ENCODE data around the gene HECTD3. TPM values are rescaled to one million over a fixed set of nuclear protein-coding genes. Genes with fewer than 3 reads are reported as not detected.

Gene HECTD3
- total and polyA plus RNA-seq, 9 of the 15 experiments (the other 6 are each of a cell fraction or from before 2014, with no cell fraction given) = 6.3 to 50.8 (median 18.9) TPM

DNA sequence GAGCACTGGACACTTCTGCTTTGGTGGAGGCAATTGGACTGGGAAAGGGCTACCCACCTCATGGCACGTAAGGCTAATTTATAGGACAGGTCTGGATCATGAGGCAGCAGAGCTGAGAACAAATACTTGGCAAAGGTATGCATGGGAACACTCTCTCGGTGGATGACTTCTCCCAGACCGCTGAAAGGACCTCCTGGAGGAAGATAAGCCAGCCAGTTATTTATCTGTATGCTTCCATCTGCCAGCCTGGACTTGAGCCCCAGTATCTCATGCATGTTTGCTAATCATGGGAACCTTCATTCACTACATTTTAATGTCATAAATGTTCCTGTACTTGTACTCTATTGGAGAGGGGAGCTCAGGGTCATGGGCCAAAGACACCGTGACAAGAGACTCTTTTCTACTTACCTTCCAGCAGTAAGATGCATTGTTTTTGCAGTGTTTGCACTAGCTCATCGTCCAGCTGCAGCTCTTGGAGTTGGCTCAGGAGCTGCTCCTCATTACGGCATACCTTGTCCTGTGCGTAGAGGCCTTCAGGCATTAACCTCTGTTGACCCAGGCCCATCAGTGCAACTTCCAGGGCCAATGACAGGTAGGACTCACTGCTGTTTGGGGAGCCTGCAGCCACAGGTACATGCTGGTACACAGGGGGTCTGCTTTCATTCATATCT lies 24.6 kb upstream of the HECTD3 start (continued):
- TF ChIP-seq FOXK1 (CRISPR knock-in tag; IDR thresholded peaks at IDR 0.05; ENCODE audit: borderline replicate concordance) (no peak), L3MBTL2 (IDR thresholded peaks at IDR 0.05) (0 out of 2 replicates have a peak, but pooled peaks have one; percentile 11)

DNA sequence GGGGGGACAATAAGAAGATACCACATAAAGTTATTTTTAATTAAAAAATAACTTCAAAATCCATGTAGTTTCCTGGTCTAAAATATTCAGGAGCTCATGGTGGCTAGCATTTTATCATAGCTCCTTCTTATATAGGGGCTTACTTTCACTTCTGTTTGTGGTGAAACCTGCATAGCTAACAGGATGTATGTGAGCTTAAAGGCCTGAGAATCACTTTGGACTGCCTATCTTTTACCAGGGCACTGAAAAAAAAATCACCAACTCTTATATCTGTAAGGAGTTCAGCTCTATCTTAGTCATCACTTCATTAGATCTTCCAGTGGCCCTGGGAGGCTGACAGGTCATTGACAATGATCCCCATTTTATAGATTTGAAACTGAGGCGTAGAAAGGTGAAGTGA lies 22.2 kb upstream of the HECTD3 start:
- Histone ChIP-seq H3K79me2 (ENCODE audit: control insufficient read depth, insufficient read depth, low read length) (no peaks in the 10 kb centered on the region), H3K27me3 (ENCODE audit: control insufficient read depth in 2 of 2, insufficient read depth in 2 of 2, low read length in 2 of 2) (peaks cover 0 to 10% of the 10 kb centered on the region in 2 experiments; a peak in 2 of 5 replicates), H3K4me3 (no peak overlapping the region), H3K4me1 (replicated peaks in 1 of 2; ENCODE audit: control insufficient read depth in 2 of 2, insufficient read depth in 2 of 2, low read length in 2 of 2) (peaks cover 25 to 27% of the 10 kb centered on the region in 2 experiments), H3K4me2 (ENCODE audit: insufficient read depth, low read length) (no peak overlapping the region), H2AFZ (ENCODE audit: low read depth, low read length) (no peak overlapping the region), H3K36me3 (ENCODE audit: control insufficient read depth, insufficient read depth, low read length) (no peaks in the 10 kb centered on the region), H3K9me3 (replicated peaks; ENCODE audit: control insufficient read depth, insufficient read depth, low read depth, low read length) (no peaks in the 10 kb centered on the region), H3K9me1 (ENCODE audit: control insufficient read depth, insufficient read depth, low read length) (no peaks in the 10 kb centered on the region), H3K27ac (ENCODE audit: extremely low read depth, low read depth, low read length) (no peak overlapping the region), H4K20me1 (replicated peaks; ENCODE audit: control insufficient read depth, insufficient read depth, low read length) (no peaks in the 10 kb centered on the region), H3K9ac (ENCODE audit: insufficient read depth in 1 of 2, low read depth in 2 of 2, low read length in 2 of 2) (no peak overlapping the region)
- no TSS peak for BruUV-seq (replicated peaks)
- ATAC-seq (no peak), FAIRE-seq (no peak), DNase-seq (ENCODE audit: extremely low read depth in 1 of 4, low spot score in 3 of 4) (no peak)
- WGBS (ENCODE audit: insufficient coverage, low coverage, missing lambda C conversion rate) = 62% methylated on average over 1 of the region's 1 CpG
- intact Hi-C loops (cut with micrococcal nuclease) (no loop called here), in situ Hi-C loops (cut with MboI) (no loop called here)
- CTCF ChIA-PET (ENCODE audit: low intra/inter-chr PET ratio) = no interaction called here
- POLR2A ChIA-PET = interaction anchor here (0.6 to 2.4 kb wide), 5 partner anchors 17 to 363 kb away, joined by 3 to 20 read pairs (median 5); partner anchors contain the start of genes HECTD3 and UROD
- no peak for TF ChIP-seq EP400 (IDR thresholded peaks at IDR 0.05)
- TF ChIP-seq ZBTB49 (CRISPR knock-in tag; IDR thresholded peaks at IDR 0.05; ENCODE audit: borderline replicate concordance) = no peak
- TF ChIP-seq ZBTB1 (CRISPR knock-in tag; IDR thresholded peaks at IDR 0.05; ENCODE audit: borderline replicate concordance, low read depth) = no peak
- no peak for TF ChIP-seq MECOM (CRISPR knock-in tag; IDR thresholded peaks at IDR 0.05)
- no peak for TF ChIP-seq PPARD (CRISPR knock-in tag; IDR thresholded peaks at IDR 0.05)
- TF ChIP-seq, protein P1, sequence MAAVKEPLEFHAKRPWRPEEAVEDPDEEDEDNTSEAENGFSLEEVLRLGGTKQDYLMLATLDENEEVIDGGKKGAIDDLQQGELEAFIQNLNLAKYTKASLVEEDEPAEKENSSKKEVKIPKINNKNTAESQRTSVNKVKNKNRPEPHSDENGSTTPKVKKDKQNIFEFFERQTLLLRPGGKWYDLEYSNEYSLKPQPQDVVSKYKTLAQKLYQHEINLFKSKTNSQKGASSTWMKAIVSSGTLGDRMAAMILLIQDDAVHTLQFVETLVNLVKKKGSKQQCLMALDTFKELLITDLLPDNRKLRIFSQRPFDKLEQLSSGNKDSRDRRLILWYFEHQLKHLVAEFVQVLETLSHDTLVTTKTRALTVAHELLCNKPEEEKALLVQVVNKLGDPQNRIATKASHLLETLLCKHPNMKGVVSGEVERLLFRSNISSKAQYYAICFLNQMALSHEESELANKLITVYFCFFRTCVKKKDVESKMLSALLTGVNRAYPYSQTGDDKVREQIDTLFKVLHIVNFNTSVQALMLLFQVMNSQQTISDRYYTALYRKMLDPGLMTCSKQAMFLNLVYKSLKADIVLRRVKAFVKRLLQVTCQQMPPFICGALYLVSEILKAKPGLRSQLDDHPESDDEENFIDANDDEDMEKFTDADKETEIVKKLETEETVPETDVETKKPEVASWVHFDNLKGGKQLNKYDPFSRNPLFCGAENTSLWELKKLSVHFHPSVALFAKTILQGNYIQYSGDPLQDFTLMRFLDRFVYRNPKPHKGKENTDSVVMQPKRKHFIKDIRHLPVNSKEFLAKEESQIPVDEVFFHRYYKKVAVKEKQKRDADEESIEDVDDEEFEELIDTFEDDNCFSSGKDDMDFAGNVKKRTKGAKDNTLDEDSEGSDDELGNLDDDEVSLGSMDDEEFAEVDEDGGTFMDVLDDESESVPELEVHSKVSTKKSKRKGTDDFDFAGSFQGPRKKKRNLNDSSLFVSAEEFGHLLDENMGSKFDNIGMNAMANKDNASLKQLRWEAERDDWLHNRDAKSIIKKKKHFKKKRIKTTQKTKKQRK (IDR thresholded peaks at IDR 0.05; ENCODE audit: borderline replicate concordance, low read depth, low read length) = no peak
- no peak for TF ChIP-seq CCAR2 (IDR thresholded peaks at IDR 0.05; ENCODE audit: low read depth, low read length)
- TF ChIP-seq MYNN (IDR thresholded peaks at IDR 0.05) = no peak
- no peak for TF ChIP-seq MYNN (CRISPR knock-in tag; IDR thresholded peaks at IDR 0.05)
- TF ChIP-seq, protein P2, sequence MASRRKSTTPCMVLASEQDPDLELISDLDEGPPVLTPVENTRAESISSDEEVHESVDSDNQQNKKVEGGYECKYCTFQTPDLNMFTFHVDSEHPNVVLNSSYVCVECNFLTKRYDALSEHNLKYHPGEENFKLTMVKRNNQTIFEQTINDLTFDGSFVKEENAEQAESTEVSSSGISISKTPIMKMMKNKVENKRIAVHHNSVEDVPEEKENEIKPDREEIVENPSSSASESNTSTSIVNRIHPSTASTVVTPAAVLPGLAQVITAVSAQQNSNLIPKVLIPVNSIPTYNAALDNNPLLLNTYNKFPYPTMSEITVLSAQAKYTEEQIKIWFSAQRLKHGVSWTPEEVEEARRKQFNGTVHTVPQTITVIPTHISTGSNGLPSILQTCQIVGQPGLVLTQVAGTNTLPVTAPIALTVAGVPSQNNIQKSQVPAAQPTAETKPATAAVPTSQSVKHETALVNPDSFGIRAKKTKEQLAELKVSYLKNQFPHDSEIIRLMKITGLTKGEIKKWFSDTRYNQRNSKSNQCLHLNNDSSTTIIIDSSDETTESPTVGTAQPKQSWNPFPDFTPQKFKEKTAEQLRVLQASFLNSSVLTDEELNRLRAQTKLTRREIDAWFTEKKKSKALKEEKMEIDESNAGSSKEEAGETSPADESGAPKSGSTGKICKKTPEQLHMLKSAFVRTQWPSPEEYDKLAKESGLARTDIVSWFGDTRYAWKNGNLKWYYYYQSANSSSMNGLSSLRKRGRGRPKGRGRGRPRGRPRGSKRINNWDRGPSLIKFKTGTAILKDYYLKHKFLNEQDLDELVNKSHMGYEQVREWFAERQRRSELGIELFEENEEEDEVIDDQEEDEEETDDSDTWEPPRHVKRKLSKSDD (conservative IDR thresholded peaks at IDR 0.05; ENCODE audit: low read length) = no peak
- TF ChIP-seq KLF10 (CRISPR knock-in tag; IDR thresholded peaks at IDR 0.05) = no peak
